Ovary (tissue), 3 donors: ENCODE data around the gene C20orf202.

Experiments
- CTCF ChIP-seq, 3 donors: fragments of 450-650 bp in 2 of 3; fragments of 200-600 bp in 1 of 3; IDR thresholded peaks; one replicate each; pipeline versions ENCODE4 v1.5.1 to v1.8.0; 2016 to 2022; ENCODE audit warnings: antibody characterized with exemption in 3 of 3, mild to moderate bottlenecking in 1 of 3
- POLR2A ChIP-seq: fragments of 450-650 bp; IDR thresholded peaks from one replicate; pipeline ENCODE4 v1.6.1; 2017; ENCODE audit warnings: antibody characterized with exemption, mild to moderate bottlenecking, moderate library complexity
- donor health status: DM: no; HTN: no; CAD: no.

- peak; percentile 40 to 59 (median 49) for TF ChIP-seq CTCF (IDR thresholded peaks at IDR 0.05)
- TF ChIP-seq POLR2A: no peak
These were observed 9.5 kb downstream of the C20orf202 start for GRCh38 chr20:1212607-1213396.
